HG03025 (cell line): ENCODE measurements around the gene FAM107A.

Experiments
- ATAC-seq: cut with Tn5 transposase; IDR thresholded peaks from one replicate; pipeline ENCODE4 v1.9.1; 2021; ENCODE audit warnings: mild to moderate bottlenecking, moderate library complexity; ENCODE audit not compliant: unreplicated experiment, low FRiP score

The FAM107A gene, protein sequence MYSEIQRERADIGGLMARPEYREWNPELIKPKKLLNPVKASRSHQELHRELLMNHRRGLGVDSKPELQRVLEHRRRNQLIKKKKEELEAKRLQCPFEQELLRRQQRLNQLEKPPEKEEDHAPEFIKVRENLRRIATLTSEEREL

GRCh38 chr3:58577269-58577821, at the start of gene FAM107A:
TSS of gene FAM107A (minus strand) at chr3:58577391. CDS start at chr3:58569860, 7,531 bp downstream.
- no peak for ATAC-seq

DNA sequence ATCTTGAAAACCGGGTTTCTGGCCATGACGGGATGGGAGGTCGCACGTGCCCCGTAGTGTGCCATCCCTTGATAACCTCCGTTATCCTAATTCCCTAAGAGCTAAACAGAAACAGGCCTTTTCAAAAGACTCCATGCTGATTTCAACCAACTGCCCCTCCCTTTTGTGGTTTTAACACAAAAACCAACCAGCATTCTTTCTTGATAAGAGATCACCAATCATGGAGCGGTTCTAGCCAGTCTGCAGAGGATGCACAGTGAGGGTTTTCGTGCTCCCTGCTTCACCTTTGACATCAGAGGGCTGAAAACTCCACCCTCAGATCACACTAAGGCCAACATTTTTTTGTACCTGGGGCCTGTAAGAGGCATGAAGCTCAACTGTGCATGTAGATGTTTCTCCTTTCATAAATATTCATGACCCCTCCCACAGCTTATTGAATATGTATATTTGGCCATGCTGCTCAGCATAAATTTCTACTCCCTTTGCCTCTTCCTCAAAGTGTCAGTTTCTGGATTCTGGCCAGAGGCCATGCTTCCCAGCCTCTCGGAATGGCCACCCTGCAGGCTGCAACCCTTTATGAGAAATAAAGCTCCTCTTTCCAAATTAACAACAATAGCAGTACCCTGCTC, 48.1 kb upstream of the FAM107A start:
- no peak for ATAC-seq

DNA sequence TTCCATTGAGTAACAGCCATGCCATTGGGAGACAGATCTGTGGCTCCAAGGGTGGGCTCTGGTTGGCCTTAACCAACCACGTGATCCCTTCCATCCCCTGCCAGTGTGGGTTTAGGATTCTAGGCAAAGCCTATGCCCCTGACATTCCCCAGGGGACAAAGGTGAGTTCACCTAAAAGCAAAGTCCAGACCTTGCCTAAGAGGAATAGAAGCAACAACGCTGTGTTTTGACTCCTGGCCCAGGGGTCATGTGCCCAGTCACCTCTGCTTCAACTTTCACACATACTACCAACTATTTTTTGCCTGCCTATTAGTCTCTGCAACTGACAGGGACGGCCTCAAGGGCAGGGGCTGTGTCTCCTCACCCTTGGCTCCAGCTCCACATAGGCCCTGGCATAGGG, 47.4 kb upstream of the FAM107A start:
- ATAC-seq = no peak

- no peak for ATAC-seq
Measured at GRCh38 chr3:58623961-58624360, 46.8 kb upstream of the FAM107A start.

DNA sequence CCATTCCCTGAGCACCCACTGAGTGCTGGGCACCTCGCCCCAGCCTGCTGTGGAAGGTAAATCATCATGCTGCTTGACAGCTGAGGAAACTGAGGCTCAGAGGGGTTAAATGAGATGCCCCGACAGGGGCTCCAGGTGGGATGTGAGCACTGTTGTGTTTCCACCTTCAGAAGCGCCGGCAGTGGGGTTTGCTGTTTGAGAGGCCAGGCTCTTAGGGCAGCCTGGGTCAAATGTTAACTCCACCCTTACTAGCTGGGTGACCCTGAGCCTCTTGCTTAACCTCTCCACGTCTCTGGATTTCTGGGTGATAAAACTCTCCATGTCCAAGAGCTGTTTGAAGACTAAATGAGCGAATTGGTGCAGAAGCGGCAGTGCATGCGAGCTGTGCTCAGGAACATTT, 46.3 kb upstream of the FAM107A start:
- ATAC-seq = no peak

- ATAC-seq = no peak
Measured at GRCh38 chr3:58622892-58623291, 45.7 kb upstream of the FAM107A start.

- ATAC-seq = no peak
Measured at GRCh38 chr3:58622436-58622835, 45.2 kb upstream of the FAM107A start.

- no peak for ATAC-seq
Measured at GRCh38 chr3:58621086-58621830, 44.1 kb upstream of the FAM107A start.

GRCh38 chr3:58620421-58620820, 43.2 kb upstream of the FAM107A start:
- ATAC-seq = no peak

DNA sequence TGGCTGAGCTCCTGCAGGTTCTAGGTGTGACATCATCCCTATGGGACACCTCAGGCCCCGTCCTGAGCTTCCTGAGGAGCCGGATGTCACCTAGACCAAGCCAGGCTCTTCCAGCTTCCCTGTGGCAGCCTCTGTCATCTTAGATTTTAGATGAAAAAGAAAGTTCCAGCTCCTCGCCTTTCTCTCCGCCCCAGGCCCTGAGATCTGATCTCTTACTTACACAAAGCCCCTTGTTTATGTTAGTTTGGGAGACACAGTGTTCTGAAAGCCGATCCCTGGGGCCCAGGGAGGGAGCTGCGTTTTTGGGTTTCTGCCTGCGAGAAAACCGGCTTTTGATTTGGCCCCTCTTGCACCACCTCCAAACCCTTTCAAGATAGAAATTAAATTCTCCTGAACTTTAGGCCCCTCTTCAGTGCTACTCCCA, 40.2 kb upstream of the FAM107A start:
- no peak for ATAC-seq

- no peak for ATAC-seq
Measured at GRCh38 chr3:58613236-58614132, 36.3 kb upstream of the FAM107A start.

DNA sequence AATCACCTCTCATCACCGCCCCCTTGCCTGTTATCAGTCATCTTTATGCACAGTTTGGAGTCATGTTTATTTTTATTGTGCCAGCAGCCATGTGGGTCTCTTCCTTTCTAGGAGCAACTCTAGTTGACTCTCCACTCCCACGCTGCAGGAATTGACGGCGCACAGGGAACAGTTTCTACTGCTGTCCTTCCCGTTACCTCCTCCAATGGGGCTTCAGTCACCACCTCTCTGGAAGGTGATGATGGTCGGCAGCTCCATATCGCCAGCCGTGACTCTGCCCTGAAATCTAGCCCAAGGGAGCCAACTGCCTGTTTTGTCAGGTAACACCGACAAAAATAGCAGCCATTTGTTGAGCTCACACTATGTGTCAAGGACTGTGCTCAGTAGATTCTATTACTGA, 35.6 kb upstream of the FAM107A start:
- ATAC-seq = no peak

DNA sequence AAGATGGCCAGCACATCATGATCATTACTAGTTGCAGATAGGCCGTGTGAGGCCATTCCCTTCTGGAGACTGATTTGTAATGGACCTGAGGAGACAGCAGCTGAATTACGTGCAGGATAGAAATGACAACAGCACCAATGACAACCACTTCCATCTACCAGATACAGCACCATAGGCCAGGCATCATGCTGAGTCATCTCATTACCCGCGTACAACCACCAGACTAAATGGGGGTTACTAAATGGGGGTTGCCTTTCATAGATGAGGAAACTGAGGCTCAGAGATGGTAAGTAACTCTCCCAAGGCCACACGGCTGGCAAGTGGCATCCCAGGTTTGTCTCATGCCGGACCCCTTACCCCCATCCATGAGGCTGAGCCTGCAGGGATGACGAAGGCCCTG, 32.8 kb upstream of the FAM107A start:
- no peak for ATAC-seq

DNA sequence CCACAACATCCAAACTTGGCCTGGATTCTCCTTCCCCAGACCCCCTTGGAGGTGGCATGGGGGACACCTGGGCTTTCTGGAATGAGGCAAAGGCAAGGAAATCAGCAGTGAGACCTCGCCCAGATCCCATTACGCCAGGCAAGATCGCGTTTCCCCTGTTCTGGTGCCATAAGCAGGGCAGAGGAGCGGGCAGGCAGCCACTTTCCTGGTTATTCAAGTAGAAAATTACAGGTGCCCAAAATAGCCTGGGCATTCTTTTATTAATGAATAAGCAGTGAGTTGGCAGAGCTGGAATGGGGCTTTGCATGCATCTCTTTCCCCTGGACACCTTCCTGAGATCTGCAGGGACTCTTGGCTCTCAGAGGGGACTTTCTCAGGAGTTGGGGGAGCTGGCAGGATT, 31.5 kb upstream of the FAM107A start:
- no peak for ATAC-seq

- no peak for ATAC-seq
Measured at GRCh38 chr3:58607816-58608215, 30.6 kb upstream of the FAM107A start.

DNA sequence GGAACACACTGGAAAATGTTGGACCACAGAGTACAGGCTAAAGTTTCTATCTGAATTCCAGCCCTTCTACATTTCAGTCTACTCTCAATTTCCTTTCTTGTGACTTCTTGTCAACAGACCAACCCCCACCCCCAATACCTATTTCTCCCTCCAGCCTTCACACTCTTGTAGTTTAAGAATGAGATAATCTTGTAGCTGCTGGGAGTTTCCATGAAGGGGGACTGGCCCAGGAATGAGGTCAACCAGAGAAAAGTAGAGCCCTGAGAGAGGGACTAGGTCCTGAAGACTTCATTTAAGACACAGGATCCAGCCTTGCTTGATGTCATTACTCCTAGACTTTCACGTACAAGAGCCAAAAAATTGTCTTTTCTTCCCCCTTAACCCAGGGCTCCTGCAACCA, 29.5 kb upstream of the FAM107A start:
- no peak for ATAC-seq

DNA sequence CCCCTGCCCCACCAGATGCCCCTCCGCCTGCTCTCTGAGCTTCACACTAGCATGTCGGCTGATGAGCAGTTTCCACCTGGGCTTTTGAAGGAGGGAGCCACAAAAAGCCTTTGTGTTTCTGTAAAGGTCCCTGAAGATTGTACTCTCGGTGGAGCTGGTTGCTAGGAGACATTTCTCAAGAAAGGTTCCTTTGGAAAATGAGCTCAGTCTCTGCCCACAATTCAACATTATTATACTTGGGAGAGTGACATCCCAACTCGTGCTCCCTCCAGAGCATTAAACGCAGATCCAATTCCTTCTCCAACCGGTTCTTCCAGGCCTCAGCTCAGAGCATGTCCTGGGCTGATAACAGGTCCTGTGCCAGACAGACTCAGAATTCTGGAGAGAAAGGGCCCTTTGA, 26.8 kb upstream of the FAM107A start:
- no peak for ATAC-seq

DNA sequence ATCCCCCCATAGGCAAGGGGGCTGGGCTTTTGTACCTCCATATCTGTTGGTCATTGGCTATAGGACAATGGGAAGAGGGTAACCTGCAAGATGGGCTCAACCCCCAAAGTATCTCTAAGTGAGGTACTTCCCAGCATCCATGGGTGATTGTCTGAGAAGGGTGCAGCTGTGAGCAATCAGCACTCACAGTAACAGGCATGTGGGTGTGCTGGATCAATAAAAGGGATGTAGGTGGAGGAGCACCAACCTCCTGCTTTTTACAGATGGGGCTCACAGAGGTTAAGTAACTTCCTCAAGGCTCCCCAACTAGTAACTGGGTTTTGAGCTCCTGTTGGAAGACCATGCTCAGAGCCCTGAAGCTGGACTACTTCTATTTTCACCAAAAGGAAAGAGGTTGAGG, 26.4 kb upstream of the FAM107A start:
- no peak for ATAC-seq

DNA sequence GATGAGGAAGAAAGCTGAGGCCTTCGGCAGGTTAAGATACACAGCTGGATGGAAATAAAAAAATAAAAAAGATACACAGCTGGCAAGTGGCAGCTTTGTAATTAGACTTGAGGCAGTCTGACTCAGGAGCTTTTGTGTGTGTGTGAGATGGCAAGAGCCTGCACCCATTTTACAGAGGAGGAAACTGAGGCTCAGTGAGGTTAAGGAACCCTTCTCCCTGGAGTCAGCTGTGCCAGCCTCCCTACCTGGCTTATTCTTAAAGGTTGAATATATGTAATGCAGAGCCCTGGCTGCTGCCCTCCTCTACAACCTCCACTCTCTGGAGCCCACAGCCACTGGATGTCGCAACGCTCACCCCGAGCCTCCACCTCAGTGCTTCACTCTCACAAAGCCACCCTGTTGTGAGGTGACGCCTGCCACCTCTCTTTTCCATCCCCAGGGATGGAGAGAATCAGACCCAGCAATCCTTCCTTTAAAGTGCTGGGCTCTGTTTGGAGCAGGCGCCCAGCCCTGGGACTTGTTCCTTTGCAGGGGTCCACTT, 20.6 kb upstream of the FAM107A start:
- no peak for ATAC-seq

- ATAC-seq = no peak
Measured at GRCh38 chr3:58596834-58597518, 19.8 kb upstream of the FAM107A start.
